Neural progenitor cell (in vitro differentiated cells): Measurements from ENCODE around the gene DACT1.

Experiments used
- CTCF ChIP-seq: fragments of 200-600 bp; sonication (generic); IDR thresholded peaks from 2 replicates; pipeline ENCODE4 v1.5.1; 2017; ENCODE audit warnings: antibody characterized with exemption, mild to moderate bottlenecking
- EZH2 ChIP-seq: fragments of 200-600 bp; sonication (generic); IDR thresholded peaks from 2 replicates; pipeline ENCODE4 v1.6.1; 2017; ENCODE audit warnings: antibody characterized with exemption, mild to moderate bottlenecking, moderate library complexity

GRCh38 chr14:58671024-58671423 is 33.3 kb downstream of the DACT1 start:
- TF ChIP-seq CTCF (no peak), EZH2 (no peak)
